Mucosa of stomach (tissue), 1 donor: ENCODE measurements around the gene MAOB.
"Not testable (repeated sequence)": the region's sequence is repeated elsewhere in the genome, so short reads cannot be mapped to it uniquely, and the experiment has no call there.

Source experiments
- H3K27me3 ChIP-seq: one replicate; pipeline ENCODE4 v1.7.0; 2013; ENCODE audit warnings: mild to moderate bottlenecking, low read length; ENCODE audit not compliant: control insufficient read depth, insufficient read depth
- H3K36me3 ChIP-seq: one replicate; pipeline ENCODE4 v1.7.0; 2013; ENCODE audit warnings: low read length; ENCODE audit not compliant: control insufficient read depth, insufficient read depth
- H3K4me1 ChIP-seq: one replicate; pipeline ENCODE4 v1.7.0; 2013; ENCODE audit warnings: mild to moderate bottlenecking, low read length; ENCODE audit not compliant: control insufficient read depth, insufficient read depth
- H3K4me3 ChIP-seq: one replicate; pipeline ENCODE4 v1.7.0; 2013; ENCODE audit warnings: low read length
- H3K9ac ChIP-seq: one replicate; pipeline ENCODE4 v1.7.0; 2013; ENCODE audit warnings: mild to moderate bottlenecking, low read length, moderate library complexity
- H3K9me3 ChIP-seq: one replicate; pipeline ENCODE4 v1.7.0; 2013; ENCODE audit warnings: mild to moderate bottlenecking, low read length, moderate library complexity; ENCODE audit not compliant: control insufficient read depth
- donor health status: Pancreatic carcinoma.

The MAOB gene

DNA sequence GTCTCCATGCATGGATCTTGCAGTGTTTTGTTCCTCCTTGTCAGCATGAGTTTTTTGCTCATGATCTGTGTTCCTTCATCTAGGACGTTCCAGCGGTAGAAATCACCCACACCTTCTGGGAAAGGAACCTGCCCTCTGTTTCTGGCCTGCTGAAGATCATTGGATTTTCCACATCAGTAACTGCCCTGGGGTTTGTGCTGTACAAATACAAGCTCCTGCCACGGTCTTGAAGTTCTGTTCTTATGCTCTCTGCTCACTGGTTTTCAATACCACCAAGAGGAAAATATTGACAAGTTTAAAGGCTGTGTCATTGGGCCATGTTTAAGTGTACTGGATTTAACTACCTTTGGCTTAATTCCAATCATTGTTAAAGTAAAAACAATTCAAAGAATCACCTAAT lies 138.0 kb downstream of the MAOB start:
- no peaks in the 10 kb centered on the region for H3K27me3 ChIP-seq
- H3K4me1 ChIP-seq = peaks cover 20% of the 10 kb centered on the region
- no peaks in the 10 kb centered on the region for H3K36me3 ChIP-seq
- H3K9ac ChIP-seq = no peak overlapping the region
- H3K4me3 ChIP-seq = no peak overlapping the region
- H3K9me3 ChIP-seq = no peaks in the 10 kb centered on the region

DNA sequence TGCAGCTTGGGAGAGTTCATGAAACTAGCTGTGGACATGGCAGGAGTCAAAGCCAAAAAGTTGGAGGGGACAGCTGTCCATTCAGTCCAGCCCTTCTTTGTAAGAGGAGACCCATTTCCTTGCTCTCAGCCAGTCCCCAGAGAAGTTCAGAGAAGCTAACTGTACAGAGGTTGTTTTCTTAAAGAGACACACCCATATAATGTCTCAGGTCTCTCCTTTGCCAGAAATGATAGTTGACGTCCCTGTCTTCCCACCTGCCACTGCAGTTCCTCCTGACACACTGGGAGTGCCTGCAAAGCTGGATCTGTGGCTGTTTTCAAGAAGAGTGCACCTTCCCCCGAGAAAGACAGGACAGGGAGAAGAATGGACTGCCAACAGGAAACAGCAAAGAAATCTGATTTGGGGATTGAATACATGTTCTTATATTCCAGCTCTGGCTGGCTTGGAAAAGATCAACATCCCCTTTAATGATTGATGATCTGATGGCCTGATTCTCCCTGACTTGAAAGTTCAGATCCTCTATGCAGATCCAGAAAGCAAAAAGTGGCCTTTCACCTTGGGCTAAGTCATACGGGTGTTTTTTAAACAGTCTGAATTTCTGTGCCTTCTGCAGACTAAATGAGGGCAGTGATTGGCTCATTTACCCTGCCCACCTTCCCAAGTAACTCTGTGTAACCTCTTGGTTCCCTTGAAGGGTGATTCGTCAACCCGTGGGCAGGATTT lies 139.0 kb downstream of the MAOB start:
- no peaks in the 10 kb centered on the region for H3K9me3 ChIP-seq
- H3K4me1 ChIP-seq = peaks cover 20% of the 10 kb centered on the region
- no peak overlapping the region for H3K9ac ChIP-seq
- H3K27me3 ChIP-seq = no peaks in the 10 kb centered on the region
- no peak overlapping the region for H3K4me3 ChIP-seq
- H3K36me3 ChIP-seq = no peaks in the 10 kb centered on the region

DNA sequence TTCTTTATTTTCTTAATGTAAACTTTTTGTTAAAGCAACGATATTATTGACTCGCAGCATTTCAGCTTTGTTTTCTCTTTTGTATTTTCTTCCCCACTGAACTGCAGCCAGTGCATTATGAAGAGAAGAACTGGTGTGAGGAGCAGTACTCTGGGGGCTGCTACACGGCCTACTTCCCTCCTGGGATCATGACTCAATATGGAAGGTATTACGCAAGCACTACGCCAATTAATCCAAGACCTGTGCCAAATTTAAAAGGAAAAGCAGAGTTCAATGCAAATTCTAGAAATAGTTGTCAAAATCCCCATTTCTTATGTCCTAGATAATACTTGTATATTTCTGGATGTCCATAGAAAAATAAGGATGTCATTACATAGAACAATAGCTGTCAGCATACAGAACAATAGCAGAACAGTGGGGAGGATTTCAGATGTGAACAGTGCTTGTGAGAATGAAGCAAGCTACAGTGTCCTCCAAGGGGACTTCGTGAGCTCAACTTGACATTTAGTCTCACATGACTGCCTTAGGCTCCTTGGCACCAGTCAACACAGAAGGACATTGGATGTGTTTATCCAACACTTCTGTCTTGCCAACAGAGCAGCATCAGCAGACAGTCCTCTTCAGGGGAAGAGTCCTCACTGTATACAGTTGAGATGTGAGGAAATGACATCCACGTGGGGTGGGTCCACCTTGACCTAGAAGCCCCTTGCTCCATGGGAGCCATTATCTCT lies 140.2 kb downstream of the MAOB start:
- no peak overlapping the region for H3K4me3 ChIP-seq
- H3K4me1 ChIP-seq = peaks cover 17% of the 10 kb centered on the region
- no peaks in the 10 kb centered on the region for H3K9me3 ChIP-seq
- H3K9ac ChIP-seq = no peak overlapping the region
- no peaks in the 10 kb centered on the region for H3K36me3 ChIP-seq
- H3K27me3 ChIP-seq = no peaks in the 10 kb centered on the region

DNA sequence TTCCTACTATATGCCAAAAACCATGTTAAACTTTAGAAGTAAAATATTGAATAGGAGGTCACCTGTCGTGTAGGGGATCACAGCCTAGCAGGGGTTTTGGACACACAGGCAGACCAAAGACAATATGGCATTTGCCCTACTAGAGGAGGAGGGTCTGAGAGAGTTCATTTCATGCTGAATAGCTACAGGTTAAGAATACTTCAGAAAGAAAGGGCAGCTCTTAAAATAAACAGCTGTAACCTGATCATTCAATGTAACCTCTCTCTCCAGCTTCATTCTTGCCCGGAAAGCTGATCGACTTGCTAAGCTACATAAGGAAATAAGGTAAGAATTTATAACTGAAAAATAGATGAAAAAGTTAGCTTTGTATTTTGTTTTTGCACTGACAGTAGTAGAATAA lies 146.3 kb downstream of the MAOB start:
- Histone ChIP-seq H3K4me3 (no peak overlapping the region), H3K9ac (no peak overlapping the region), H3K36me3 (no peaks in the 10 kb centered on the region), H3K4me1 (no peaks in the 10 kb centered on the region), H3K9me3 (no peaks in the 10 kb centered on the region), H3K27me3 (no peaks in the 10 kb centered on the region)

DNA sequence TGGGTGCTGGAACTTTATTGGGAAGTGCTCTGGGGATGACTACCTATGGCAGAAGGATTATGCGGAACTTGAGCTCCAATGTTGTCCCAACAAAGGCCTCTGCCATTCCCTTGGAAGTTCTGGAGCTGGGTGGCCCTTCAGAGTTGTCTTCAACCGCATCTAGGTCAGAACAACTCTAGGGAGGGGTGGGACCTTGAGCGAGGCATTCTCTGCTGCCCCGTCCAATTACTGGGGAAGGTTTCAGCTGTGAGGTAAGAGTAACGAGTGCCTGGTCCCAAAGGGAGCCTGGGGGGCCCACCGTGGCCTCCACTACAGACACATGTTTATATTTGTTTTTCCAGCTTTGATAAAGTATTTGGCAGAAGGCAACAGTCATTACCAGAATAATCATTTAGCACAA lies 146.7 kb downstream of the MAOB start:
- Histone ChIP-seq H3K4me3 (no peak overlapping the region), H3K9me3 (no peaks in the 10 kb centered on the region), H3K4me1 (no peaks in the 10 kb centered on the region), H3K9ac (no peak overlapping the region), H3K27me3 (no peaks in the 10 kb centered on the region), H3K36me3 (no peaks in the 10 kb centered on the region)

DNA sequence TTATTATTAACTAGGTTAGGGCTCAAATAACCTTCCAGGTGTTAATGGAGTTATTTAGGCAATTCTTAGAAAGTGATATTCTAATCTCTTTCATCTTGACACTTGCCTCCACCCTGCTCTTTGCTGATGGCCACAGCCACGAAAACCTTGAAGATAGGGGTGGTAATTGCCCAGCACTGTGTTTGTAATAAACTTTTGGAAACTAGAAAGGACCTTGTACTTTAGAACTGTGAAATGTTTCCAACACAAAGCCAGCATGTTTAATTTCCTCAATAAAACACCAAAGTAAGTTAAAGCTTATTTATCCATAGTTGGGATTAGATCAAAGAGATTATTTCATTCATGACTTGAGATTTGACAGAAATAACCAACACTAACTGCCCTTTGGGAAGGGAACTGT lies 147.8 kb downstream of the MAOB start:
- Histone ChIP-seq H3K4me1 (no peaks in the 10 kb centered on the region), H3K9ac (no peak overlapping the region), H3K36me3 (no peaks in the 10 kb centered on the region), H3K9me3 (no peaks in the 10 kb centered on the region), H3K27me3 (no peaks in the 10 kb centered on the region), H3K4me3 (no peak overlapping the region)

DNA sequence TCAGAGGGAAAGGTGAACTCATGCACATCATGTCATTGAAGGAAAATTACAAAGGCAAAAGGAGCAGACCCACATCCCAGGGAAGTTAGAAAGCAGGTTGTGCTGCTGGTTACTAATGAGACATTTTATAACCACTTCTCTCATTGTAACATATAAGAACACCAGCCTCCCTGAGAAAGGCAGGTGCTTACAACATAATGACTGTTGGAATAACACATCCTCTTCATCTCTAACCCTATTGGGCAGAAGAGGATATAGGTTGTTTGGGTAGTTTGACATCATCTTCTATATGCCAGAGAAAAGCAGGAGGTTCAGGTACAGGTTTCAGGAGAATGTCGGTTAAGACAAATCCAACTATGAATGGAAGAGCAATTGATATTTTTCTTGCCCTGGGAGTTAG lies 148.6 kb downstream of the MAOB start:
- H3K36me3 ChIP-seq = no peaks in the 10 kb centered on the region
- no peak overlapping the region for H3K9ac ChIP-seq
- H3K4me3 ChIP-seq = no peak overlapping the region
- no peaks in the 10 kb centered on the region for H3K27me3 ChIP-seq
- no peaks in the 10 kb centered on the region for H3K4me1 ChIP-seq
- H3K9me3 ChIP-seq = no peaks in the 10 kb centered on the region

DNA sequence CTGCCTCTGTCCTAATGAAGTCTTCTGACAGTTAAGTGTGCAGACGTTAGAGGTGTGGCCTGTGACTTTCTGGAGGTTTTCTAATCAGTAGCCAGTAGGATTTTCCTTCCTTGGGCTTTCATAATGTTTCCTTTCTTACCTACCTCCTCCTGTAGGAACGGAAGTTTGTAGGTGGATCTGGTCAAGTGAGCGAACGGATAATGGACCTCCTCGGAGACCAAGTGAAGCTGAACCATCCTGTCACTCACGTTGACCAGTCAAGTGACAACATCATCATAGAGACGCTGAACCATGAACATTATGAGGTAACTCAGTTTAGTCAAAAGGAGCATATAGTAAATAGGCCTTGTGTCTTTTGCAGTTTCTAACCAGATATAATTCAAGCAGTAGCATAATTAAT lies 151.2 kb downstream of the MAOB start:
- Histone ChIP-seq H3K9ac (no peak overlapping the region), H3K27me3 (no peaks in the 10 kb centered on the region), H3K4me1 (peaks cover 5% of the 10 kb centered on the region), H3K36me3 (no peaks in the 10 kb centered on the region), H3K9me3 (no peaks in the 10 kb centered on the region), H3K4me3 (no peak overlapping the region)

DNA sequence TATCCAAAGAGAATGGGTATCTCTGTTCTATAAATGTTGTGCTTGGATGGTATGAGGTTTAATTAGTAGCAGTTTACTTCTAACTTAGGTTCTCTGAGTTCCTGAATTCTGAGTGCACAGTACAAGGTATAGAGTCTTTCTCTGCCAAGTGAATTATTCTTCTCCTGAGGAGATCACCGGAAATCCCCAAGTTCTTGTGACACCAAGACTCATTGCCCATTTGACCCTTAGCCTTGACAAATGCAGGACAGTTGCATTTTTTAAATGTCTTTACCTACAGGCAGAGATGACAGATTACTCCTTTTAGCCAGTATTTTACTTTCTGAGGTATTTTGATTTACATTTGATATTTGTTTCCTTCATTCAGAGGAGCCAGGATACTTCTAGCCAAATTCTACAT lies 153.3 kb downstream of the MAOB start:
- no peaks in the 10 kb centered on the region for H3K36me3 ChIP-seq
- H3K4me1 ChIP-seq = peaks cover 5% of the 10 kb centered on the region
- no peaks in the 10 kb centered on the region for H3K27me3 ChIP-seq
- H3K9me3 ChIP-seq = no peaks in the 10 kb centered on the region
- no peak overlapping the region for H3K9ac ChIP-seq
- no peak overlapping the region for H3K4me3 ChIP-seq

DNA sequence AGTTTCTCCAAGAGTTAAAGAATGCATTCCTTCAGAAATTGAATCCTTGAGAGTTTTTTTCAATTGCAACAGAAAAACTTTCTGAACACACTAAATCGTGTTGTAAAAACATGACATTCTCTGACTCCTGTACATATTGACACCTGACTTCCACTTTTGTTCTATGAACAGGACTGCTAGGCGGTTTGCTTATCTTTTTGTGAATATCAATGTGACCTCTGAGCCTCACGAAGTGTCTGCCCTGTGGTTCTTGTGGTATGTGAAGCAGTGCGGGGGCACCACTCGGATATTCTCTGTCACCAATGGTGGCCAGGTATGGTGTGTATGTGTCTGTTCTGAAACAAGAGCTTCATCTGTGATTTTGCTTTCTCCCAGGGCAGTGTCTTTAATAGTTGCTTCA lies 154.2 kb downstream of the MAOB start:
- no peaks in the 10 kb centered on the region for H3K9me3 ChIP-seq
- no peak overlapping the region for H3K9ac ChIP-seq
- no peak overlapping the region for H3K4me3 ChIP-seq
- H3K27me3 ChIP-seq = no peaks in the 10 kb centered on the region
- H3K36me3 ChIP-seq = no peaks in the 10 kb centered on the region
- H3K4me1 ChIP-seq = peaks cover 5% of the 10 kb centered on the region

DNA sequence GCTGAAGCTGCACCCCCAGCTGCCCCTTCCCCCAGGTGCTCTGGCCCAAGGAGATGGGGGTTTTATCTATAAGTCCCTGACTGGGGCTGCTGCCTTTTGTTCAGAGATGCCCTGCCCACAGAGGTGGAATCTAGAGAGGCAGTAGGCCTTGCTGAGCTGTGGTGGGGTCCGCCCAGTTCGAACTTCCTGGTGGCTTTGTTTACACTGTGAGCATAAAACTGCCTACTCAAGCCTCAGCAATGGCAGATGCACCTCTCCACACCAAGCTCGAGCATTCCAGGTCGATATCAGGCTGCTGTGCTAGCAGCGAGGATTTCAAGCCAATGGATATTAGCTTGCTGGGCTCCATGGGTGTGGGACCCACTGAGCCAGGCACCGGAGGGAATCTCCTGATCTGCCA lies 155.0 kb downstream of the MAOB start:
- not testable (repeated sequence) for H3K36me3 ChIP-seq, H3K27me3 ChIP-seq, H3K9ac ChIP-seq, H3K9me3 ChIP-seq, H3K4me1 ChIP-seq, H3K4me3 ChIP-seq

DNA sequence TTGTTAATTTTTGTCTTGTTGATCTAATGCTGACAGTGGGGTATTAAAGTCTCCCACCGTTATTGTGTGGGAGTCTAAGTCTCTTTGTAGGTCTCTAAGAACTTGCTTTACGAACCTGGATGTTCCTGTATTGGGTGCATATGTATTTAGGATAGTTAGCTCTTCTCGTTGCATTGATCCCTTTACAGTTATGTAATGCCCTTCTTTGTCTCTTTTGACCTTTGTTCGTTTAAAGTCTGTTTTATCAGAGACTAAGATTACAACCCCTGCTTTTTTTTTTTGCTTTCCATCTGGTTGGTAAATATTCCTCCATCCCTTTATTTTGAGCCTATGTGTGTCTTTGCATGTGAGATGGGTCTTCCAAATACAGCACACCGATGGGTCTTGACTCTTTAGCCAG lies 157.0 kb downstream of the MAOB start:
- H3K4me1 ChIP-seq, H3K9ac ChIP-seq, H3K27me3 ChIP-seq, H3K36me3 ChIP-seq, H3K4me3 ChIP-seq, H3K9me3 ChIP-seq: not testable (repeated sequence)
